Astrocyte (in vitro differentiated cells and primary cell): ENCODE measurements around the gene MYCN. TPM values are rescaled to one million over a fixed set of nuclear protein-coding genes. Genes with fewer than 3 reads are reported as not detected.

Experiments
- DNase-seq: peaks from one replicate; pipeline ENCODE4 v3.0.0-alpha.2; 2010; ENCODE audit warnings: low read depth
- FAIRE-seq: peaks from 2 replicates; lab custom pipeline; 2011; peaks lifted over from hg19 to GRCh38; lab: Jason Lieb, UNC
- H2AFZ ChIP-seq: 2 replicates; pipeline ENCODE4 v1.6.0; 2012; ENCODE audit warnings: low read depth, low read length, inconsistent platforms
- H3K27ac ChIP-seq: 2 replicates; pipeline ENCODE4 v1.5.1; 2011; ENCODE audit warnings: low read depth, low read length, inconsistent platforms
- H3K27me3 ChIP-seq: 2 replicates; pipeline ENCODE4 v1.6.0; 2011; ENCODE audit warnings: low read length, inconsistent platforms; ENCODE audit not compliant: insufficient read depth
- H3K36me3 ChIP-seq: 2 replicates; pipeline ENCODE4 v1.5.1; 2011; ENCODE audit warnings: low read length, inconsistent platforms; ENCODE audit not compliant: insufficient read depth
- H3K4me1 ChIP-seq: 2 replicates; pipeline ENCODE4 v1.5.1; 2011; ENCODE audit warnings: low read length, inconsistent platforms; ENCODE audit not compliant: insufficient read depth
- H3K4me2 ChIP-seq: 2 replicates; pipeline ENCODE4 v1.6.0; 2012; ENCODE audit warnings: low read length, inconsistent platforms
- H3K4me3 ChIP-seq: 2 replicates; pipeline ENCODE4 v1.5.1; 2011; ENCODE audit warnings: low read depth, mild to moderate bottlenecking, low read length, inconsistent platforms; ENCODE audit not compliant: insufficient read depth
- H3K79me2 ChIP-seq: 2 replicates; pipeline ENCODE4 v1.6.0; 2012; ENCODE audit warnings: mild to moderate bottlenecking, low read length, inconsistent platforms; ENCODE audit not compliant: insufficient read depth
- H3K9ac ChIP-seq: 2 replicates; pipeline ENCODE4 v1.6.0; 2012; ENCODE audit warnings: mild to moderate bottlenecking, low read length, inconsistent platforms
- H3K9me3 ChIP-seq: 2 replicates; pipeline ENCODE4 v1.5.1; 2012; ENCODE audit warnings: low read depth, mild to moderate bottlenecking, low read length, inconsistent platforms; ENCODE audit not compliant: insufficient read depth
- H4K20me1 ChIP-seq: 2 replicates; pipeline ENCODE4 v1.6.0; 2012; ENCODE audit warnings: low read length, inconsistent platforms; ENCODE audit not compliant: insufficient read depth
- H3K27ac Mint-ChIP-seq: one replicate; pipeline ENCODE4 v1.8.0; 2021; ENCODE audit warnings: mild to moderate bottlenecking, mixed read lengths; ENCODE audit not compliant: unreplicated experiment
- H3K27me3 Mint-ChIP-seq: one replicate; pipeline ENCODE4 v1.8.0; 2021; ENCODE audit warnings: low read depth, mixed read lengths; ENCODE audit not compliant: unreplicated experiment
- H3K36me3 Mint-ChIP-seq: one replicate; pipeline ENCODE4 v1.8.0; 2021; ENCODE audit warnings: low read depth, mixed read lengths; ENCODE audit not compliant: unreplicated experiment
- H3K4me1 Mint-ChIP-seq: one replicate; pipeline ENCODE4 v1.8.0; 2021; ENCODE audit warnings: low read depth, mixed read lengths; ENCODE audit not compliant: unreplicated experiment
- H3K4me3 Mint-ChIP-seq: one replicate; pipeline ENCODE4 v1.8.0; 2021; ENCODE audit warnings: mild to moderate bottlenecking, moderate library complexity, mixed read lengths; ENCODE audit not compliant: unreplicated experiment
- H3K9me3 Mint-ChIP-seq: one replicate; pipeline ENCODE4 v1.8.0; 2021; ENCODE audit warnings: mild to moderate bottlenecking, mixed read lengths; ENCODE audit not compliant: unreplicated experiment
- CTCF ChIP-seq: IDR thresholded peaks from 2 replicates; pipeline ENCODE4 v1.5.1; 2011; ENCODE audit warnings: low read depth, mild to moderate bottlenecking, inconsistent platforms, low read length, moderate library complexity; ENCODE audit not compliant: insufficient read depth
- EZH2 ChIP-seq: IDR thresholded peaks from 2 replicates; pipeline ENCODE4 v1.6.1; 2012; ENCODE audit warnings: mild to moderate bottlenecking, low read length, inconsistent platforms; ENCODE audit not compliant: insufficient read depth
- total RNA-seq: library from RNA; stranded (reverse); gene quantifications from 2 replicates; pipeline ENCODE4 v1.2.1, GENCODE V29; 2021

Gene MYCN
- total RNA-seq, 1 donor from 2014 or later: 2.6 TPM

GRCh38 chr2:15893689-15894480 lies 46.5 kb upstream of the MYCN start:
- H3K27me3 ChIP-seq: no peaks in the 10 kb centered on the region
- Mint-ChIP-seq H3K4me1 (peaks cover 13% of the 10 kb centered on the region), H3K4me3 (no peak overlapping the region), H3K27me3 (peaks cover 9% of the 10 kb centered on the region), H3K9me3 (peaks cover 11% of the 10 kb centered on the region), H3K36me3 (peaks cover 4% of the 10 kb centered on the region), H3K27ac (no peak overlapping the region)
- FAIRE-seq (no peak), DNase-seq (no peak)
- no peak overlapping the region for H2AFZ ChIP-seq
- no peaks in the 10 kb centered on the region for H3K4me1 ChIP-seq
- TF ChIP-seq EZH2 (no peak), CTCF (no peak)
- peaks cover 5% of the 10 kb centered on the region for H3K9me3 ChIP-seq
- no peak overlapping the region for H3K9ac ChIP-seq
- H3K27ac ChIP-seq: no peak overlapping the region
- H3K4me2 ChIP-seq: no peak overlapping the region
- H4K20me1 ChIP-seq: no peaks in the 10 kb centered on the region
- no peaks in the 10 kb centered on the region for H3K79me2 ChIP-seq
- H3K4me3 ChIP-seq: no peak overlapping the region
- no peaks in the 10 kb centered on the region for H3K36me3 ChIP-seq

GRCh38 chr2:15894481-15895144 lies 45.7 kb upstream of the MYCN start:
- Mint-ChIP-seq H3K27me3 (peaks cover 4% of the 10 kb centered on the region), H3K36me3 (peaks cover 4% of the 10 kb centered on the region), H3K4me3 (no peak overlapping the region), H3K9me3 (peaks cover 11% of the 10 kb centered on the region), H3K27ac (no peak overlapping the region), H3K4me1 (peaks cover 13% of the 10 kb centered on the region)
- no peaks in the 10 kb centered on the region for H3K79me2 ChIP-seq
- H3K36me3 ChIP-seq: no peaks in the 10 kb centered on the region
- DNase-seq: no peak
- no peaks in the 10 kb centered on the region for H3K4me1 ChIP-seq
- no peak overlapping the region for H3K27ac ChIP-seq
- no peaks in the 10 kb centered on the region for H4K20me1 ChIP-seq
- TF ChIP-seq EZH2 (no peak), CTCF (no peak)
- H3K9me3 ChIP-seq: peaks cover 5% of the 10 kb centered on the region
- H3K4me2 ChIP-seq: no peak overlapping the region
- no peak overlapping the region for H2AFZ ChIP-seq
- H3K4me3 ChIP-seq: no peak overlapping the region
- no peak overlapping the region for H3K9ac ChIP-seq
- H3K27me3 ChIP-seq: no peaks in the 10 kb centered on the region
- FAIRE-seq: no peak
